IMR-90 (cell line): ENCODE results near the gene GPBAR1. TPM values are rescaled to one million over a fixed set of nuclear protein-coding genes. Genes with fewer than 3 reads are reported as not detected.

ENCODE experiments used
- ATAC-seq: fragments of 200-7000 bp; cut with Tn5 transposase; 2 replicates; pipeline ENCODE4 v1.9.1; 2020; ENCODE audit warnings: low read depth, mild to moderate bottlenecking, moderate library complexity
- BruUV-seq: library from RNA; stranded (reverse); fragments of 400-500 nt; replicated peaks from 2 replicates; lab custom pipeline; 2021; lab: Mats Ljungman, UMichigan
- CTCF ChIA-PET: fragments of 300-600 bp; formaldehyde crosslinking; extraction: SDS; loops from one replicate; lab custom pipeline; 2021; ENCODE audit warnings: antibody characterized with exemption; lab: Yijun Ruan, JAX
- POLR2A ChIA-PET: fragments of 300-600 bp; sonication (Branson Sonifier 250); formaldehyde crosslinking; loops from one replicate; lab custom pipeline; 2022; ENCODE audit warnings: antibody characterized with exemption; ENCODE audit not compliant: unreplicated experiment; lab: Charles Lee
- DNase-seq: peaks from one replicate; pipeline ENCODE4 v3.0.0; 2013
- H2AFZ ChIP-seq: replicated peaks from 2 replicates; pipeline ENCODE3; 2013; ENCODE audit warnings: low read length, mild to moderate bottlenecking; ENCODE audit not compliant: poor library complexity
- H2AK5ac ChIP-seq: 2 replicates; pipeline ENCODE4 v1.6.1; 2013; ENCODE audit warnings: low read depth, low read length, inconsistent platforms
- H2AK9ac ChIP-seq: replicated peaks from 2 replicates; pipeline ENCODE3; 2013; ENCODE audit warnings: mild to moderate bottlenecking, low read depth, low read length, moderate library complexity; ENCODE audit not compliant: poor library complexity
- H2BK120ac ChIP-seq: 2 replicates; pipeline ENCODE4 v1.6.1; 2013; ENCODE audit warnings: low read depth, low read length, inconsistent platforms
- H2BK15ac ChIP-seq: 3 replicates; pipeline ENCODE4 v1.6.1; 2013; ENCODE audit warnings: low read depth, low read length, inconsistent platforms
- H2BK20ac ChIP-seq: 2 replicates; pipeline ENCODE4 v1.6.1; 2013; ENCODE audit warnings: low read depth, mild to moderate bottlenecking, inconsistent platforms, low read length, moderate library complexity
- H2BK5ac ChIP-seq: 2 replicates; pipeline ENCODE4 v1.6.1; 2013; ENCODE audit warnings: mild to moderate bottlenecking, low read depth, low read length, inconsistent platforms; ENCODE audit not compliant: poor library complexity, severe bottlenecking
- H3K14ac ChIP-seq: replicated peaks from 2 replicates; pipeline ENCODE4 v1.6.1; 2013; ENCODE audit warnings: low read depth, low read length, inconsistent platforms
- H3K18ac ChIP-seq: 2 replicates; pipeline ENCODE4 v1.6.1; 2013; ENCODE audit warnings: low read depth, low read length, control low read depth
- H3K23ac ChIP-seq: 2 replicates; pipeline ENCODE4 v1.6.1; 2013; ENCODE audit warnings: low read depth, low read length, inconsistent platforms
- H3K27ac ChIP-seq: 2 replicates; pipeline ENCODE4 v1.5.1; 2013; ENCODE audit warnings: mild to moderate bottlenecking, control low read depth, low read length; ENCODE audit not compliant: insufficient read depth
- H3K27me3 ChIP-seq: 2 replicates; pipeline ENCODE4 v1.6.1; 2013; ENCODE audit warnings: low read length; ENCODE audit not compliant: control insufficient read depth, insufficient read depth
- H3K36me3 ChIP-seq: 2 replicates; pipeline ENCODE4 v1.6.1; 2013; ENCODE audit warnings: low read length, mixed read lengths; ENCODE audit not compliant: control insufficient read depth, insufficient read depth
- H3K4ac ChIP-seq: 2 replicates; pipeline ENCODE4 v1.6.1; 2013; ENCODE audit warnings: low read depth, low read length, inconsistent platforms
- H3K4me1 ChIP-seq: 2 replicates; pipeline ENCODE4 v1.6.1; 2013; ENCODE audit warnings: low read length, mixed read lengths; ENCODE audit not compliant: control insufficient read depth, insufficient read depth
- H3K4me2 ChIP-seq: 2 replicates; pipeline ENCODE4 v1.6.1; 2013; ENCODE audit warnings: low read depth, mild to moderate bottlenecking, control low read depth, low read length, moderate library complexity
- H3K4me3 ChIP-seq: 2 replicates; pipeline ENCODE4 v1.5.1; 2013; ENCODE audit warnings: low read depth, mild to moderate bottlenecking, control low read depth, low read length, moderate library complexity; ENCODE audit not compliant: insufficient read depth
- H3K56ac ChIP-seq: 2 replicates; pipeline ENCODE4 v1.6.1; 2013; ENCODE audit warnings: low read length, inconsistent platforms; ENCODE audit not compliant: insufficient read depth; ENCODE audit errors: extremely low read depth
- H3K79me1 ChIP-seq, 2 experiments: 2 replicates each; pipeline ENCODE4 v1.6.1; 2013; ENCODE audit warnings: low read length in 2 of 2, inconsistent platforms in 1 of 2, low read depth in 1 of 2
- H3K9ac ChIP-seq: 2 replicates; pipeline ENCODE4 v1.6.1; 2013; ENCODE audit warnings: low read depth, low read length, control low read depth
- H3K9me1 ChIP-seq: 2 replicates; pipeline ENCODE4 v1.6.1; 2013; ENCODE audit warnings: low read length, inconsistent platforms; ENCODE audit not compliant: insufficient read depth
- H3K9me3 ChIP-seq: 2 replicates; pipeline ENCODE4 v1.6.1; 2013; ENCODE audit warnings: low read length; ENCODE audit not compliant: control insufficient read depth, insufficient read depth
- H4K20me1 ChIP-seq: 2 replicates; pipeline ENCODE4 v1.6.1; 2013; ENCODE audit warnings: low read length, inconsistent platforms; ENCODE audit not compliant: insufficient read depth
- H4K5ac ChIP-seq: 2 replicates; pipeline ENCODE4 v1.6.1; 2013; ENCODE audit warnings: mild to moderate bottlenecking, low read depth, low read length, control low read depth
- H4K8ac ChIP-seq, 2 experiments: 2 replicates each; pipeline ENCODE4 v1.6.1; 2013; ENCODE audit warnings: low read depth in 2 of 2, low read length in 2 of 2, control low read depth in 1 of 2, inconsistent platforms in 1 of 2
- H4K91ac ChIP-seq: 2 replicates; pipeline ENCODE4 v1.6.1; 2013; ENCODE audit warnings: low read depth, low read length, inconsistent platforms; ENCODE audit not compliant: insufficient read depth
- BHLHE40 ChIP-seq: fragments of 150-350 bp; IDR thresholded peaks from 2 replicates; pipeline ENCODE4 v1.6.1; 2016; ENCODE audit warnings: mild to moderate bottlenecking, low read depth, low read length
- MAZ ChIP-seq: IDR thresholded peaks from 2 replicates; pipeline ENCODE4 v1.6.1; 2012; ENCODE audit warnings: low read depth, mild to moderate bottlenecking, low read length, improper control_type of control experiment, moderate library complexity, borderline replicate concordance
- RAD21 ChIP-seq: IDR thresholded peaks from 2 replicates; pipeline ENCODE4 v1.6.1; 2012; ENCODE audit warnings: low read length, improper control_type of control experiment
- WGBS, 2 experiments: methylation state at CpG; one replicate each; pipeline versions ENCODE4 v1.1.5 to v1.1.7; 2013; ENCODE audit warnings: missing lambda C conversion rate in 2 of 2; ENCODE audit not compliant: insufficient read length in 1 of 2; ENCODE audit errors: extremely low coverage in 2 of 2; 5-methylcytosine and 5-hydroxymethylcytosine counted together
- dilution Hi-C: fragments of 300-500 bp; cut with HindIII; formaldehyde crosslinking; loops from one replicate; pipeline ENCODE4 v1.14.3; 2018; ENCODE audit warnings: low sequenced_read_pairs; ENCODE audit not compliant: unreplicated experiment
- in situ Hi-C: fragments of 300-500 bp; cut with MboI; formaldehyde crosslinking; loops from 3 replicates; pipeline ENCODE4 v1.14.3; 2019; ENCODE audit warnings: low sequenced_read_pairs, inconsistent platforms, mixed read lengths
- intact Hi-C: fragments of 100-400 bp; cut with micrococcal nuclease; formaldehyde crosslinking; loops from 2 replicates; pipeline ENCODE4 v1.10.0; 2022
- polyA plus RNA-seq, 3 experiments: library from polyadenylated mRNA; depleted of rRNA; stranded (reverse); fragments of >200 nt; gene quantifications; 2 replicates each; pipeline ENCODE4 v1.2.3, GENCODE V29; 2012; ENCODE audit warnings: low replicate concordance in 1 of 3
- total RNA-seq: library from RNA; depleted of rRNA; stranded (reverse); fragments of >200 nt; gene quantifications from 2 replicates; pipeline ENCODE4 v1.2.3, GENCODE V29; 2012

The GPBAR1 gene
- total and polyA plus RNA-seq, 2 of the 4 experiments (the other 2 are of a cell fraction) = under 0.01 to 0.21 TPM

GRCh38 chr2:218221000-218221399, 39.8 kb upstream of the GPBAR1 start:
- no peak for ATAC-seq
- Histone ChIP-seq H3K23ac (no peak overlapping the region), H2BK15ac (no peak overlapping the region), H3K4me3 (no peak overlapping the region), H4K20me1 (peaks cover 84% of the 10 kb centered on the region), H4K5ac (no peak overlapping the region), H2BK5ac (no peak overlapping the region), H4K8ac (no peak overlapping the region), H2BK120ac (no peak overlapping the region), H3K36me3 (peaks cover 16% of the 10 kb centered on the region), H3K9me1 (peaks cover 16% of the 10 kb centered on the region), H3K56ac (no peak overlapping the region), H3K9ac (no peak overlapping the region), H3K79me1 (peaks cover 0 to 51% of the 10 kb centered on the region in 2 experiments; a peak in 2 of 4 replicates), H3K4me2 (peak overlapping the region; percentile 32; the same call in 1 of the 2 replicates), H2AK5ac (no peak overlapping the region), H2AFZ (no peak overlapping the region), H3K4me1 (peaks cover 22% of the 10 kb centered on the region), H3K9me3 (no peaks in the 10 kb centered on the region), H3K18ac (no peak overlapping the region), H3K4ac (no peak overlapping the region), H4K91ac (no peak overlapping the region), H3K14ac (no peak overlapping the region), H2AK9ac (no peak overlapping the region), H3K27me3 (no peaks in the 10 kb centered on the region), H2BK20ac (no peak overlapping the region), H3K27ac (no peak overlapping the region)
- CTCF ChIA-PET = interaction anchor here (1.1 kb wide), 1 partner anchor 38 kb away, joined by 3 read pairs; no protein-coding TSS in a partner anchor
- BruUV-seq = no TSS peak
- WGBS, 2 experiments = 79% methylated on average over 2 of the region's 5 CpGs; no CpG with 5 or more reads in 1 of the 2 experiments
- dilution Hi-C loops = no loop called here
- no peak for DNase-seq
- in situ Hi-C loops = no loop called here
- POLR2A ChIA-PET = interaction anchor here (0.6 kb wide), 1 partner anchor 34 kb away, joined by 9 read pairs; no protein-coding TSS in a partner anchor
- TF ChIP-seq MAZ (no peak), RAD21 (no peak), BHLHE40 (no peak)
- intact Hi-C loops = no loop called here
